ENCODE data around the gene EGR2. TPM values are rescaled to one million over a fixed set of nuclear protein-coding genes. Genes with fewer than 3 reads are reported as not detected.

EGR2 gene
- total and polyA plus RNA-seq, 10 of the 15 experiments (the other 5 are each of a cell fraction or from before 2014, with no cell fraction given), result 8.3 to 56.5 (median 16.2) TPM

GRCh38 chr10:62764011-62764410, 52.2 kb downstream of the EGR2 start (continued):
- TF ChIP-seq MTA3 (IDR thresholded peaks at IDR 0.05; ENCODE audit: borderline replicate concordance, low read length), result no peak
- TF ChIP-seq SMC3 (IDR thresholded peaks at IDR 0.05; ENCODE audit: borderline replicate concordance, low read length), result no peak

DNA sequence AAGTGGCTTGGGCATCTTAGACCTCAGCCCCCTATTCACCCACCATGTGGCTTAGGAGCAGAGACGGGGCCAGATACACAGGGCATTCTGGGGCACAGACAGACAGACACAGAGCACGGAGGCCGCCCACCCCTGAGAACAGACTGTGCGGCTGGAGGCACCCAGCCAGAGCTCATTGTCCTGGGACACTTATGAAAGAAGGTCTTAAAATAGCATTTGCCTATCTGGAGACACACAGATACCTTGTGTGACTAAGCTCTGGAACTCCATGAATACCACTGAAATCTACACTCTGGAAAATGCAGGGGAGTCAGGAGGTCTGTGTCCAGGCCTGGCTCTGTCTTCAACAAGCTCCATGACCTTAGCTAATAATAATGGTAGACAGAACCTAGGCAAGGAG, 53.0 kb downstream of the EGR2 start:
- ChIA-PET SMC1A (ENCODE audit: uncharacterized antibody, unreplicated experiment) (interaction anchor here (1.0 to 2.6 kb wide), 7 partner anchors 8 to 55 kb away, joined by 3 to 19 read pairs (median 3); partner anchors contain the start of genes ADO and EGR2), CTCF (interaction anchor here (0.7 to 1.0 kb wide), 3 partner anchors 14 to 77 kb away, joined by 3 read pairs; no protein-coding TSS in a partner anchor), RAD21 (ENCODE audit: unreplicated experiment) (interaction anchor here (1.0 to 1.4 kb wide), 2 partner anchors 30 to 108 kb away, joined by 3 to 5 read pairs; no protein-coding TSS in a partner anchor), POLR2A (interaction anchor here (0.9 kb wide), 1 partner anchor 9 kb away, joined by 3 read pairs; no protein-coding TSS in a partner anchor)
- Histone ChIP-seq H3K9me3 (replicated peaks; ENCODE audit: control insufficient read depth, insufficient read depth, low read length) (no peaks in the 10 kb centered on the region), H3K27me3 (replicated peaks in 1 of 2; ENCODE audit: control insufficient read depth in 2 of 2, insufficient read depth in 2 of 2, low read length in 1 of 2) (no peaks in the 10 kb centered on the region), H3K4me2 (ENCODE audit: control insufficient read depth, insufficient read depth) (no peak overlapping the region), H3K4me1 (ENCODE audit: control insufficient read depth, insufficient read depth, low read length) (no peaks in the 10 kb centered on the region), H3K9ac (ENCODE audit: control insufficient read depth, insufficient read depth, low read length) (no peak overlapping the region), H2AFZ (ENCODE audit: control insufficient read depth, low read depth, low read length) (no peak overlapping the region), H3K4me3 (no peak overlapping the region), H4K20me1 (ENCODE audit: control insufficient read depth, insufficient read depth) (no peaks in the 10 kb centered on the region), H3K79me2 (ENCODE audit: control insufficient read depth, insufficient read depth, low read length) (no peaks in the 10 kb centered on the region), H3K27ac (ENCODE audit: control insufficient read depth, insufficient read depth) (no peak overlapping the region), H3K36me3 (ENCODE audit: control insufficient read depth in 2 of 2, insufficient read depth in 2 of 2, low read length in 1 of 2) (no peaks in the 10 kb centered on the region)
- BruUV-seq (replicated peaks), result no TSS peak
- 89% methylated on average over 4 of the region's 4 CpGs for WGBS (ENCODE audit: insufficient coverage, insufficient replicate concordance, low lambda C conversion rate, missing lambda C conversion rate)
- no peak for TF ChIP-seq LARP7 (IDR thresholded peaks at IDR 0.05)
- no peak for TF ChIP-seq SMAD5 (IDR thresholded peaks at IDR 0.05; ENCODE audit: low read depth)
- TF ChIP-seq MYB (IDR thresholded peaks at IDR 0.05; ENCODE audit: borderline replicate concordance, low read depth, low read length), result no peak
- no peak for TF ChIP-seq STAT1 (conservative IDR thresholded peaks at IDR 0.05)
- no peak for TF ChIP-seq YY1 (IDR thresholded peaks at IDR 0.05; ENCODE audit: low read depth, low read length)
- TF ChIP-seq NFXL1 (IDR thresholded peaks at IDR 0.05; ENCODE audit: borderline replicate concordance), result no peak
- TF ChIP-seq BRCA1 (IDR thresholded peaks at IDR 0.05; ENCODE audit: low read depth, low read length), result no peak
- no peak for TF ChIP-seq CHD2 (IDR thresholded peaks at IDR 0.05; ENCODE audit: borderline replicate concordance, low read depth, low read length)
- TF ChIP-seq USF2 (IDR thresholded peaks at IDR 0.05; ENCODE audit: borderline replicate concordance, low read depth, low read length), result no peak
- TF ChIP-seq ATF7 (IDR thresholded peaks at IDR 0.05; ENCODE audit: low read depth), result no peak
- no peak for DNase-seq (ENCODE audit: low read depth, low spot score)
- intact Hi-C loops (cut with micrococcal nuclease; ENCODE audit: unreplicated experiment), result no loop called here
- ATAC-seq, result no peak
- no peak for FAIRE-seq
- in situ Hi-C loops (cut with MboI), result no loop called here

Other genes starting within 250 kb of the EGR2 start
- 31.4 and 33.0 TPM in 2 replicates for gene ADO, start 11.6 kb downstream of the EGR2 start, total RNA-seq (2014; rRNA removed)
- 17.4 and 17.5 TPM in 2 replicates for gene ADO, start 11.6 kb downstream of the EGR2 start, total RNA-seq (2014; rRNA removed; fragmentation: Illumina TruSeq; extraction: Trizol)
- 24.8 and 26.7 TPM in 2 replicates for gene ADO, start 11.6 kb downstream of the EGR2 start, total RNA-seq (2021)
- 44.6 and 64.0 TPM in 2 replicates for gene ADO, start 11.6 kb downstream of the EGR2 start, polyA plus RNA-seq (2011; rRNA removed)
- 20.9 and 22.8 TPM in 2 replicates for gene ADO, start 11.6 kb downstream of the EGR2 start, polyA plus RNA-seq (2014; fragmentation: Illumina TruSeq; extraction: Trizol)
- gene ADO, start 11.6 kb downstream of the EGR2 start, polyA plus RNA-seq (2014; fragmentation: Nextera tagmentation; extraction: Ambion mirVana), result 1 to 10 TPM; 4.3 to 8.5 TPM
- gene ADO, start 11.6 kb downstream of the EGR2 start, polyA plus RNA-seq (2014; rRNA removed), result 19.5 and 20.0 TPM in 2 replicates
- gene ADO, start 11.6 kb downstream of the EGR2 start, polyA plus RNA-seq (2016; fragmentation: Nextera tagmentation; extraction: Ambion mirVana), result 1 to 10 TPM; 4.3 to 4.4 TPM

Measured in GM12878 (cell line).